Left hindlimb (tissue), 1 donor: ENCODE measurements around the gene TACC2.

Source experiments
- DNase-seq: peaks from one replicate; pipeline ENCODE4 v3.0.0-alpha.2; 2018

The TACC2 gene

DNA sequence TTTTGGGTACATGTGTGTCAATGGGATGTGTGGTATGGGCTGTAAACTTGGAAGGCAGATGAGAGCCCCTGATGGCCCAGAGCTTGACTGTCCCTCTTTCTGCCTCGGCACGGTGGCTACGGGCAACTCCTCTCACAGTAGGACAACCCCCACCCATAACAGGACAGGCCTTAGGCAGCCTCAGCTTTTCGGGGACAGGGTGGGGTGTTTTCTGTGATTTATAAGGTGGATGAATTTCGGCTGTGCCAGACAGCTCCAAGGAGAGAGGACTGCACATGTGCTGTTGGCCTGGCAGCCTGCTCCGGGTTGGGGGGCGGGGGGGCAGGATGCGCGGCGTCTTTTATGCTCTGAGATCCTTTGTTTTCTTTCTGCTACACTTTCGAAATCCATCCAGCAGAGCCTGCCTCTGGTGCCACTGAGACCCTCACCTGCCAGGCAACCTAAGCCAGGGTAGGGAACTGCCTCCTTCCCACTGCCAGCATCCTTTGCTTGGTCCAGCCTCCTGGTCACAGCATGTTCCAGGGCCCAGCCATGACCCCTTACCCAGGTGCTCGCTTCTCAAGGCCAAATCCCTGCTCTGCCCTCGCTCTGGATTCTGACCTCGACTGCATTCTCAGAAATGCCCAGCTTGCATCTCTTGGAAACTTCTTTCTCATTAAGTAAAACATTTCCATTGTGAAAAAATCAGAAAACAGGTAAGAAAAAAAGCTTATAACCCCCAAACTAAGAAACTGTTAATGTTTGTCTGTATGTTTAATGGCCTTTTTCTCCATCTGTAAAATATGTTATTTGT is 266.7 kb downstream of the TACC2 start:
- DNase-seq, result no peak

DNA sequence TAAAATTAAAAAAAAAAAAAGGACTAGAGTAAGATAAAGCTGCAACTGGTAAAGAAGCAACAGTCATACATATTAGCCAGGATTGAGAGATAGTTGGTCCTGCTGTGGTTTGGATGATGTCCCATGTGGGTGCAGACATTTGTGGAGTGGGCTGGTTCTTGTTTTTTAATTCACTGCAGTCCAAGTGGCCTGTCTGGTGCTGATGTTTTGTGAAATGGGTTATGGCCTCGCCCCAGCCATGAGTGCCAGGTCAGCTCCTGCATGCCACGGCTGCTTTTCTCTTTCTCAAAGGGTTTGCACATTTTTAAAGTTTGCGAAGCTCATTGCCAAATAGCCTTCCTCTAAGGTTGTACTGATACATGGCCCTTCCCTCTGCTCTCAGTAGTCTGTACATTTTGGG is 268.1 kb downstream of the TACC2 start:
- no peak for DNase-seq

DNA sequence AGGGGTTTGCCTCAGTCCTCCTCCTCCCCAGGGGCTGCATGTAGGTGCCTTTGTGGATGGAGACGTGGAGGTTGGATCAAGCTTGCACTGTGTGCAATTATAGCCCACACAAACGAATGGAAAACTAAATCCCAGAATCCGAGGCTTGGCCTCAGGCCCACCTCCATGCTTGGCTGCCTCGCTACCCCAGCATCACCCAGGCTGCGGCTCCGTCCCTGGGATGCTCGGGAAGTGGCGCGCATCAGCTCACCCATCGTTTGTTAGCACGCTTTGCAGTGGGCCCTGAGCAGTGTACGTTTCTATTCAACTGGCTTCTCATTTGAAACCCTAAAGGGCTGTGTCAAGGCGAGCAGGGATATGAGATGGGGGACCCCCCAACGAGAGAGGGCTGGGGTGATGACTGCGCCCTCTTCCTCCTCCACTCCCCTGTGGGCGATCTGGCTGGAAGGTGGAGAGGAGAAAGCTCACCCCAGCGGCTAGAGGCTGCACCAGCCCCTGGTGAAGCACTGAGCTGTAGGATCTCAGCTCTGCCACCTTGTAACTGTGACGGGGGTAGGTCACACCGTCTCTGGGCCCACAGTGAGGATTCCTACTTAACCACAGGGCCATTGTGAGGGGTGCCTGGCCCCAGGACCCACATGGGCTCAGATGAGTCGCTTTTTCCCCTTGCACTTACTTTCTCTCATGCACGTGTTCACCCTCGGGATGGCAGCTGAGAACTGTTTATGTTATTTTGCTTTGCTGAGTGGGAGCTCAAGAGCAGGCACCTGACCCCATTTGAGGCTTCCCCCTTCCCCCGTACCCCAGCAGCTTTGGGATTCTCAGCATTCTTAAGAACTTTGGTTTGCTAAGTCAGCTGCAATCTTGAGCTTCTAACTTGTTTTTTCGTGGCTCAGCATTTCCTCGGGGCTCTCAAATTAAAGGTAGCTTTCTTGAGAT is 269.4 kb downstream of the TACC2 start:
- no peak for DNase-seq

DNA sequence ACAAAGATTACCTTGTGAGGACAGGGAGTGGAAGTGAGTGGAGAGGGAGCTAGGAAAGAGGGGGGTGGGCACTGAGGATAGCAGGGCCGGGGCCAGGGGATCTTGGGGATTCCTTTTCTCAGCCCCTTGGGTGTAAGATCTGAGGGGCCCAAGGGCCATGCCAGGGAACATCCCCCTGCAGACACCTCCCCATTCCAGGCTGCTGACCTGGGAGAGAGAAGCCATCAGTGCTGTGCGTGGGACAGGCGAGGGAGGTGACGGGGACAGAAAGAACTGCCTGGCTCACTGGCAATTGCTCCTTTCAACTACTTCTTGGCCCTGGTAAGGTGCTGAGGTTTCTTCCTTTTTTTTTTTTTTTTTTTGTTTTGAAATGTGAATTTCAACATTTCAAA is 270.1 kb downstream of the TACC2 start:
- DNase-seq, result no peak

DNA sequence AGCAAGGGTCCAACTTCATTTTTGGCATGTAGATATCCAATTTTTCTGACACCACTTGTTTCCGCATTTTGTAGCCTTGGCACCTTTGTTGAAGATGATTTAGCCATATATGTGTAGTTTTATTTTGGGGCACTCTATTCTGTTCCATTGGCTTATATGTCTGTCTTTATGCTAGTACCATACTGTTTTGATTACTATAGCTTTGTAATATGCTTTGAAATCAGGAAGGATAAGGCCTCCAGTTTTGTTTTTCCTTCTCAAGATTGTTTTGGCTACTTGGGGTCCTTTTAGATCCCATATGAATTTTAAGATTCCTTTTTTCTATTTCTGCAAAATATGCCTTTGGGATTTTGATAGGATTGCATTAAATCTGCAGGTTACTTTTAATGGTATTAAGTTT is 272.6 kb downstream of the TACC2 start:
- DNase-seq, result no peak

DNA sequence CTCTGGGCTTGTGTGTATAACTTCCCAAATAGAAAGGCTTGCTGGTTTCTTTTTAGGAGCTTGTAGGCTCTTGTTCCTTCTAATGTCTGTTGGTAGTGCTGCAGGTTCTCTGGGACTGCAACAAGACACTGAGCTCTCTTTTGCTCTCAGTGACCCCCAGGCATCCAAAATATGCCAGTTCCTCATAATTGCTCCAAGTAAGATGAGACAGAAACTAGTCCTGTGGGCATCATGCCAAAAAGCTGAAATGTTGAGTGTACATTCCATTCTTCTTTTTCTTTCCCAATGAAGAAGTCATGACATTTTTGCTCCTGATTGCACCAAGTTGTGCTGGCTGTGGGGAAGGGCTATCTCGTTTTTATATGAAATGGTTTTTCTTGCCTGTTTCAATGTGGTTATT is 275.0 kb downstream of the TACC2 start:
- no peak for DNase-seq

DNA sequence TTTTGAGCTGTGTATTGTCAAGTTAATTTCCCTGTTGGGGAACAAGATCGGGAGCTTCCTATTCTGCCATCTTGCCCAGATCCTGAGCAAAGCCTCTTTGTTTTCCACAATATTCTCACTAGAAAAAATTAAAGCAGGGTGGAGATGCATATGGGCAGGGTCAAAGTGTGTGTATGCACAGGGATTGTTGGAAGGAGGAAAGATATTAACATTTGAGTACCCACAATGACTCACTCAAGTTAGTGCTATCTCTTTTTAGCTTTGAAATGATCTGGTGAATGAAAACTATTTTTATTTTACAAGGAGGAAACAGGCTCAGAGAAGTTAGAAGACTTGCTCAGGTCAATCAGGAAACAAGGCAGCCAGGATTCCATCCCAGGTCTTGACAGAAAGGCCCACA is 275.5 kb downstream of the TACC2 start:
- no peak for DNase-seq

DNA sequence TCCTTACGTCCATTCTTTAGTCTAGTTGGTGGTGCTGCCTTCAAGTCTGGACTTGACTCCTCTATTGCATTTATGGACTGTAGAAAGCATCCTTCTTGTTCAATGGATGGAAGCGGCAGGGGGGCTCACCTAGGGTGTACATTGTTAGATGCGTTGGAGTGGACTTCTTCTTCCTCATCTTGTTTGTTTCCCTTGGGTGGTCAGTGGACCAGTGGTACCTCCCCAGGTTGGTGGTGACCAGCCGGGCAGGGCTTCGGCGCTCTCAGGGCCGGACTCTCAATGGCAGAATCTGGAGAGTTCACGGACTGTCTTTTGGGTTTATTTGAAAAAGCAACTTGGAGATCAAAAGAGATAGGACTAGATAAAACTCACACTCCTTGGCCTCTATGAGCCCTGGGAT is 276.0 kb downstream of the TACC2 start:
- no peak for DNase-seq

DNA sequence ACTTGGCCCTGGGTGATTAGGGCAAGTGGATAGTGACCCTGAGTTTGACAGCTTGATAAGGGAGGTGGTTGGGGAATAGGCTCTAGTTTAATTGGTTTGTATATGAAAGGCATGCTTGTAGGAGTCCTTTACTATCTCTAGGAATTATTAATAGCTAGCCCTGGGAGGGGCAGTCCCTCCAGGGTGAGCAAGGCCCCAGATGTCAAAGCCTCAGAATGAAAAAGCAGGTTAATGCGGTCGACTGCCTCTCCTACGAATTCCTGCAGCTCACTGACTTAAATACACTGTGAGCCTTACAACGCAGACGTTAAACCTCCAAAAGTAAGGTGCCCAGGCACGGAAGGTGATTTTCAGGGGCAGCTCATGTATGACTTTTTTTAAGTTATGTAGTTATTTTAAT is 276.9 kb downstream of the TACC2 start:
- DNase-seq, result no peak

DNA sequence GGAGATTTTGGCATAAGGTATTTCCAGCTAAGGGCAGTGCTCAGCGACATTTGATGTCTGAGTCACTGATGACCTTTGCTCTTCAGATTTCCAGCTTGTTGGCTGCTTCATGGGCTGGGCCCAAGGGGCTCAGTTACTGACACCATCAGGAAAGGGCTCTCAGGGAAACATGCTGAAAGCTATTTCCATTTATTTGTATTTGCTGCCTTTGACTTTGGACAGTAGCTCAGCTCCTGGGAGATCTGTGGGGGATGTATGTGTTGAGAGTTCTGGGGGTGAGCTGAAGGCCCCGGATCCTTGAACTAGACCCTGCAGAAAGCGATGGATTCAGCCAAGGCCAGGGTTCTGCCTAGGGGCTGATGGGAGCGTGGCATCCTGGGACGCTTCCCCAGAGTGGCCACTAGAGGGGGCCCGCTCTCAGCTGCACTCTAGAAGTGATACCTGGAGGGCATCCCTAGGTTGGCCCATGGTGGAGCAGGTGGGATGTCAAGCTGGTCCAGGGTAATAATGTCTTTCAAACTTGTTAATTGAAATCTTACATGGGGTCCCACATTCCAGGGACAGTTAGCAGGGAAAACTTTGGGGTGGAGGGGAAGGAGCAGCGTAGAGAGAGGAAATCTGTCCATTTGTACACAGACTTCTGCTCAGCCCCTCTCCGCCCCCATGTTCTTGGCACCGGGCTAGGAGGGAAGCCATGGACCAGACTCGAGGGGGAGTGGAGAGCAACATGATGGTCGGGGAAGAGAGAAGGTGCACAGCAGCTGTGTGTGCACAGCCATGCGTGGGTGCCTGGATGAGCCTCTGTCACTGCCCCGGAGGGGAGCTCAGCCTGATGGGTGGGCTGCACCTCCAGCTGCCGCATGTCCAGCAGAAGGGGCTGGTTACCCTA is 279.1 kb downstream of the TACC2 start:
- DNase-seq, result no peak

DNA sequence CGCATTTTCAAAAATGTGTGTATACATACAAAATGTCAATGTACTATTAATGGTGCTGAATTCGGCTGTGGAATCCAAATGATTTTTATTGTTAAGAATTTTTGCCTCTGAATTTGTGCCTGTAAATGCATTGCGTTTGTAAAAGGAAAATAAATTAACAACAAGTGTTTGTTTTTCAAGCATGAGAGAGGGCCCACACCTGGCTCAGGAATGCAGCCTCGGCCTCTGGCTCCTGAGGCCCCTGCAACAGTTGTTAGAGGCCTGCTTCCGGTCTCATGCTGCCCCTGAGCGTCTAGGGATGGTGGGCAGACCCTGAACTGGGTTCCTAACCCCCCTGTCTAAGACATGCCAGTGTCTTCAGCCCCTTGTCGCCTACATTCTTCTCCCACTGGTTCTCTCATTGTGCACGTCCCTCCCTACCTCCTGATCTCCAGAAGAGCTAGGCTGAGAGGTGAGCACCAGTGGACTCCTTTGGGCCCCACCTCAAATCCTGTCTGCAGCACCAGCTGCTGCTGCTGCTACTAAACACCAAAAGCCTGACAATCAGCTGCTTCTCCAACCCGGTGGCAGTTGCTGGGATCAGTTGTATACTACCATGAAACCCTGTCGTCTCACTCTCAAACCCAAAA is 280.2 kb downstream of the TACC2 start:
- no peak for DNase-seq

DNA sequence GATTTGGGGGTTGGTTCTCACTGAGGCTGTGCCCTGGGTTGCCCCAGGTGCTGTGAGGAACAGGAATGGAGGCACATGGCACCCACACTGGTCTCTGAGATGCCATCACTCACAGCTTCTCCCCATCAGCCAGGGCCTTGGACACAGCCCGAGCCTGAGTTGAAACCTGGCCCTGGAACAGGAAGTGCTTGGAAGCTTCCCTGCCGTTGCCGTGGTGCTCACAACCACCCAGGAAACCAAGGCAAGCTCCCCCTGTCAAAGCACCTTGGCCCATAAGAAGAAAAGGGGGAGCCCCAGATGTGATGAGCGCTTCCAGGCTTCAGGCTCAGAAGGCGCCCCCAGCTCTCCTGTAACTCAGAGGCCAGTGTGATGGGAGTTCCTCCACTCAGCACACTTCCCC is 282.1 kb downstream of the TACC2 start, which contains the start of gene BTBD16:
TSS of gene BTBD16 (plus strand) at position 221 of the 400 bp plus-strand sequence. CDS start 3,786 bp downstream, outside the sequence.
- DNase-seq, result no peak

DNA sequence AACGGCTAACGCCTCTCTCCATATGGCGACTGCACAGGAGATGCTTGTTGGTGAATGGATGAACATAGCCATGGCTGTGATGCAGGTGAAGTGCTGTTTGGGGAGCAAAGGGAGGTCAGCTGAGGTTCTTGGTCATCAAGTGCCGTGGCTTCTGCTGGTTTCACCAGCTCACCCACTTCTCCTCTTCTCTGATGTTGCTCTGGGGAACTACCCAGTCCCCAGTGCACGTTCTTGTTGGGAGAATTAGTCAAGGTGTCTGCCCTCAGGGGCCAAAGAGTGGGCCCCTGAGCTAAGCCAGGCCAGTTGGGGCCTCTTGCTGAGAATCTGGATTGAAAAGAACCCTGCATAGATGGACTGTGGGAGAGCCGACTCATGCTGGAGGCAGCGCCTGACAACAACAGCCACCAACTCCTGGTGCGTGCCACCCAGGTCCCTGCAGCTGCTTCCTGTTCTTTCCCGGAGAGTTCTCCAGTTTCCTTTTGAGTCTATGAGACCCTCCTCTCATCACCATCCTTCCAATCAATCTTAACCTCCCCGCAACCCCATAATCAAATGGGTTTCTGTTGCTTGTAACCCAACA is 285.1 kb downstream of the TACC2 start:
- DNase-seq, result no peak

DNA sequence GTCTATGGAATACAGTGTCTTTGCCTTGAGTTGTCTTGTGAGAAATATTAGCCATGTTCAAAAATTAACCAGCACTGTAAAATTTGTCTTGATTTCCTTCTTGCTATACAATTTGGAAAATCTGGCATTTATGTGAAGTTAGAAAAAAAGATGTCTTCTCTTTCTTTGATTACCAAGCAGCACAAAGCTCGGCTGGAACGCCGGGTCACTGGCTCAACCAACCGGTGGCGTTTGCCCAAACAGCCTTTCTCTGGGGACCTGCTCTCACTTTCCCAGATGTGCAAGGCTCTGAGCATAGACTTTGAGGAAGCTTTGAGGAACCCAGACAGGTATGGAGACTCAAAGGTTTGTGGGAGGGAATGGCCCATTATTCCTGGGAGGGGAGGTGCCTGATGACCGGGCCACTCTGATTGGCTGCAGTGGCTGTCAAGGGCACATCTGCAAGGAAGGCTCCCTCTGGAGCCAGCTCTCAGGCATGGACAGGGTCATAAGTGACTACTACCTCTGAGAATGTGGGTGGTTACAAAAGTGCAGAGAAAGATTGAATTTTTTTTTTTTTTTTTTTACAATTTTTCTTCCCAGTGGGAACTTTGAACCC is 287.7 kb downstream of the TACC2 start:
- DNase-seq, result no peak

DNA sequence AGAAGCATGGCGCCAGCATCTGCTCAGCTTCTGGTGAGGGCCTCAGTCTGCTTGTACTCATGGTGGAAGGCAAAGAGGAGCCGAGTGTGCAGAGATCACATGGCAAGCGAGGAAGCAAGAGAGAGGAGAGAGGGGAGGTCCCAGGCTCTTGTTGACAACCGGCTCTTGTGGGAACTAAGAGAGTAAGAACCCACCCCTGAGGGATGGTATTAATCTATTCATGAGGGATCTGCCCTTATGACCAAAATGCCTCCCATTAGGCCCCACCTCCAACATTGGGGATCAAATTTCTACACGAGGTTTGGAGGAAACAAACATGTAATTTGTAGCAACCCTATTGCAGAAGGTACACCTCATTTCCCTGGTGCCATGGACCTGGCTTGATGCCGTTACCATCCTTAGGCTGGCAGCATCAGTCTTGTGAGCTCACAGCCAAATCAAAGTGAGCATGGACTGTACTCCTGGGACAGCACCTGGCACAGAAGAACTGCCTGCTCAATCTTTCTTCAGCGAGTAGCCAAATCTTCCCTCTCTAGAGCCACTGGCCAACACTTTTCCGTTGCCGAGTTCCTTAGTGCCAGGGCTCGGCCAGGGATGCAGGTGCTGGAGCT is 288.7 kb downstream of the TACC2 start:
- DNase-seq, result no peak

DNA sequence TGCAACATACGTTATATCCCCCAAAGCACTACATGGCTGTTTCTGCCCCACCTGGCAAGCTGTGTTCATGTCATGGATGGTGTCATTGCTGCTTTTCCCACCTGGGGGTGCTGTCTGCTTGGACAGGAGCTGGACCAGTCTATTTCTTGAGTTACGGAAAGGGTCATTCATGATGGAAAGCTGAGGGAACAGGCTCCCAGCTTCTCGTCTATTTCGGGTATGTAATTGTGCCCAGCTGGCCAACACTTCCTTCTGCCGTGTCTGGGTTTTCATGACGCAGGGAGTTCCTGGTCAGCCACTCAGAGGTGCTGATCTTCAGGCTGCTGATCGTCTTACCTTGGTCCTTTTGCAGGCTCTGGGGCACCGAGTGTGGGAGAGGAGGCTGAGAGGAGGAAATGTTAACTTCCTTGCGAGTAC is 290.8 kb downstream of the TACC2 start:
- DNase-seq, result no peak

DNA sequence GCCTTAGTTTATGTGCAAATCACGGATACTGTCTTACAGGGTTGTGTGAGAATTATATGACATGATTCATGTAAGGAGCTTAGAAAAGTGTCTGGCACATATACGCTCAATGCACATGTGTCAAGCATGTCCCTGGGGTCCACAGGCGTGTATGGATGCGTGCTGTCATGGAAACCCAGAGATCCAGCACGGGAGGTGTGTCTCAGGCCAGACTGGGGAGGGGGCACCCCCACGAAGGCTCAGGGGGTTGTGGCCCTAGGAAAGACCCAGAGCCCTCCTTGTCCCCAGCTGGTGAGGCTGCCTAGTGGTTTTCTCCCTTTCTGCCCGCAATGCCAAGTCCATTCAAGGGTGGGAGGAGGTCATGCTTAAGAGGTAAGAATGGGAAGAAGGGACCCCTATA is 291.2 kb downstream of the TACC2 start:
- no peak for DNase-seq

DNA sequence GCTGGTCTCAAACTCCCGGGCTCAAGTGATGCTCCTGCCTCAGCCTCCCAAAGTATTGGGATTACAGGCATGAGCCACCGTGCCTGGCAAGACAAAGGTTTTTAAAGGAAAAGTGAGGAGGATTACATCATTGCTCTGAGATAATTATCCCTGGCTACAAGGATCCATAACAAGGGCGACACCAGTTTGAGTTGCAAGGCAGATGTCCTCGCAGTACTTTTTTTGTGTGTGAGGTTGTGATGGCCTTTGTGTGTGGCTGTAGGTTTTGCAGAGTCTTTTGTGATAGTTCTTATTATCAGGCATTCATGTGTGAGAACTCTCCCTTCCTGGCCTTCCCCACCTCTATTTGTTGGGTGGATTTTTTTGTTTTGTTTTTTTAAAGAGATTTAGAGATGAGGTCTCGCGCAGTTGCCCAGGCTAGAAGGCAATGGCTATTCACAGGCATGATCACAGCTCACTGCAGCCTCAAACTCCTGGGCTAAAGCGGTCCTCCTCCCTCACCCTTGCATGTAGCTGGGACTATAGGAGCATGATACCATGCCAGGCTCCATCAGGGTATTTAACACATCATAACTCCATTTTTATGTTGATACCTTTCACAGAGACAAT is 292.2 kb downstream of the TACC2 start:
- DNase-seq, result no peak

DNA sequence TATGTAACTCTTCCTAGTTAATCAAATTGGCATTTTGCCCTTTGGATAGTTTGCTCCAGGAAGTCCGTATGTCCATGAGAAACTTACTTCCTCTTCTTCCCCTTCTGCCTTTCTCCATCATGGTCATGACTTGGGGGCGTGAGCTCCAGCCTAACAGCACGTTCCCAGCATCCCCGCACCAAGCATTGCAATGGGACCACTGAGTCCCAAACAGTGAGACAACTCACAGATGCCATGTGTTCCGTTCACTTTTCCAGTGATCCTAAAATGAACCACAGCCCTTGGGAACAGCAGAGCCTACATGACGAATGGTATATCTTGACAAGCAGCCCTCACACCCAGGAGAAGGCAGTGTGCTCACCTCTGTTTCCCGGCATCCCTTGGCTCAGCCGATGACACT is 292.8 kb downstream of the TACC2 start:
- no peak for DNase-seq

DNA sequence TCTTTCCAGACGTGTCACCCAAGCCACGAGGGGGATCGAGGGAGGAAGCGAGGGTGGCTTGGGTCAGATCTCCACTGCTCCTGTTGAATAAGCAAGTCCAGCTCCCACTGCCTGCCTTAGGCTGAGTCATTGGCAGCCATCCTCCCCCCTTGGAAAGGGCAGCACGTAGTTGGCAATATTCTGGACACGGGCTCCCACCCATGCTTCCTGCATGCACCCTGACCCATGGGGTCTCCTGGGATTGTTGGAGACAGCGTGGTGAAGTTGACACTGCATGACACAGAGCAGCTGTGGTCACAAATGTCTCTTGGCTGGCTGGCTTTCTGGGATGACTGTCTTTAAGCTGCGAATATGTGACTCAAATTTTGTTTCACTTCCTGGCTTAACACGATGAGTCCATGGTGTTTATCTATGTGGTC is 293.3 kb downstream of the TACC2 start:
- no peak for DNase-seq

DNA sequence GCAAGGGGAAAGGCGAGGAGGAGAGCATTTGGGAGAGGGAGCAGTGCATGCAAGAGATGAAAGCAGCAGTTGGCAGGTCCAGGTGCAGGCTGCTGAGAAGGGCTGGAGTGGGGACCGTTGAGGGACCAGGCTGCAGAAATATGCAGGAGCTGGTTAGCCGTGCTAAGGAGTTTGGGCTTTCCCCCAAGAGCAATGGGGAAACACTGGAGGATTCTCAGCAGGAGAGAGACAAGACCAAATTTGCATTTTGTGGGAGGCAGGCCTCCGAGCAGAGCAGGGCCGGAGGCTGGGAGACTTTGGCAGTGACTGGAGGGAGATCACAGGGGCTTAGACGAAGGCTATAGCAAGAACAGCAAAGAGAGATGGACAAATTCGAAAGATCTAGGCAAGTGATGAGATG is 293.9 kb downstream of the TACC2 start:
- no peak for DNase-seq
